WTC11 (cell line): ENCODE results near the gene REELD1. TPM values are rescaled to one million over a fixed set of nuclear protein-coding genes. Genes with fewer than 3 reads are reported as not detected.

Source experiments
- ATAC-seq: fragments of 200-7000 bp; cut with Tn5 transposase; 2 replicates; pipeline ENCODE4 v1.10.0; 2021; ENCODE audit warnings: mild to moderate bottlenecking, moderate library complexity
- CTCF ChIA-PET: fragments of 300-600 bp; sonication (Branson Sonifier 250); formaldehyde crosslinking; loops from one replicate; lab custom pipeline; 2021; ENCODE audit warnings: antibody characterized with exemption; lab: Charles Lee
- POLR2A ChIA-PET: fragments of 350-600 bp; sonication (Branson Sonifier 250); formaldehyde crosslinking; loops from one replicate; lab custom pipeline; 2021; ENCODE audit warnings: antibody characterized with exemption; lab: Charles Lee
- DNase-seq: peaks from one replicate; pipeline ENCODE4 v3.0.0; 2021; ENCODE audit warnings: low spot score
- H3K27ac Mint-ChIP-seq: 2 replicates; pipeline ENCODE4 v1.8.0; 2021; ENCODE audit warnings: mixed read lengths
- H3K27me3 Mint-ChIP-seq: 2 replicates; pipeline ENCODE4 v1.8.0; 2021; ENCODE audit warnings: low read depth, mild to moderate bottlenecking, moderate library complexity, mixed read lengths
- H3K36me3 Mint-ChIP-seq: 2 replicates; pipeline ENCODE4 v1.8.0; 2021; ENCODE audit warnings: mixed read lengths
- H3K4me1 Mint-ChIP-seq: 2 replicates; pipeline ENCODE4 v1.8.0; 2022; ENCODE audit warnings: mixed read lengths
- H3K4me3 Mint-ChIP-seq: 2 replicates; pipeline ENCODE4 v1.8.0; 2021; ENCODE audit warnings: mild to moderate bottlenecking, moderate library complexity, mixed read lengths
- H3K9me3 Mint-ChIP-seq: 2 replicates; pipeline ENCODE4 v1.8.0; 2021; ENCODE audit warnings: mixed read lengths
- ATF2 ChIP-seq: sonication (generic); formaldehyde crosslinking; IDR thresholded peaks from 2 replicates; pipeline ENCODE4 v1.8.1; 2022; ENCODE audit warnings: low read depth, missing genetic modification reagents, borderline replicate concordance
- E2F1 ChIP-seq: sonication (generic); formaldehyde crosslinking; IDR thresholded peaks from 2 replicates; pipeline ENCODE4 v1.8.0; 2022; ENCODE audit warnings: mild to moderate bottlenecking, missing genetic modification reagents
- E2F5 ChIP-seq: sonication (generic); formaldehyde crosslinking; IDR thresholded peaks from 2 replicates; pipeline ENCODE4 v1.8.1; 2022; ENCODE audit warnings: mild to moderate bottlenecking, moderate library complexity, missing genetic modification reagents
- EMX1 ChIP-seq: fragments of 250-450 bp; sonication (Bioruptor Pico); IDR thresholded peaks from 2 replicates; pipeline ENCODE4 v1.8.0; 2021; ENCODE audit warnings: mild to moderate bottlenecking
- ERG ChIP-seq: fragments of 250-450 bp; sonication (Bioruptor Pico); IDR thresholded peaks from 2 replicates; pipeline ENCODE4 v1.8.0; 2021; ENCODE audit warnings: mild to moderate bottlenecking
- FOXP1 ChIP-seq: sonication (generic); formaldehyde crosslinking; IDR thresholded peaks from 2 replicates; pipeline ENCODE4 v1.8.0; 2022; ENCODE audit warnings: missing genetic modification reagents, mild to moderate bottlenecking, moderate library complexity, borderline replicate concordance
- IRF1 ChIP-seq: sonication (generic); formaldehyde crosslinking; IDR thresholded peaks from 2 replicates; pipeline ENCODE4 v1.8.0; 2023; ENCODE audit warnings: missing genetic modification reagents
- MAX ChIP-seq: sonication (generic); formaldehyde crosslinking; IDR thresholded peaks from 2 replicates; pipeline ENCODE4 v1.8.0; 2022; ENCODE audit warnings: mild to moderate bottlenecking, missing genetic modification reagents
- NR3C1 ChIP-seq: sonication (generic); formaldehyde crosslinking; conservative IDR thresholded peaks from 2 replicates; pipeline ENCODE4 v1.8.1; 2023; ENCODE audit warnings: low read depth, mild to moderate bottlenecking, missing genetic modification reagents
- SMAD3 ChIP-seq: sonication (generic); formaldehyde crosslinking; IDR thresholded peaks from 2 replicates; pipeline ENCODE4 v1.8.0; 2022; ENCODE audit warnings: missing genetic modification reagents, mild to moderate bottlenecking, borderline replicate concordance
- STAT6 ChIP-seq: sonication (generic); formaldehyde crosslinking; conservative IDR thresholded peaks from 2 replicates; pipeline ENCODE4 v1.8.1; 2023; ENCODE audit warnings: mild to moderate bottlenecking, low read depth, missing genetic modification reagents, moderate library complexity
- ZMAT4 ChIP-seq: fragments of 250-450 bp; sonication (Bioruptor Pico); IDR thresholded peaks from 2 replicates; pipeline ENCODE4 v1.9.0; 2021; ENCODE audit warnings: mild to moderate bottlenecking
- ZNF281 ChIP-seq: sonication (generic); formaldehyde crosslinking; IDR thresholded peaks from 2 replicates; pipeline ENCODE4 v1.8.0; 2023; ENCODE audit warnings: mild to moderate bottlenecking, missing genetic modification reagents
- ZNF317 ChIP-seq: sonication (generic); formaldehyde crosslinking; IDR thresholded peaks from 2 replicates; pipeline ENCODE4 v1.8.1; 2023; ENCODE audit warnings: low read depth, mild to moderate bottlenecking, moderate library complexity, missing genetic modification reagents, borderline replicate concordance
- ZNF532 ChIP-seq: fragments of 250-450 bp; sonication (Bioruptor Pico); IDR thresholded peaks from 2 replicates; pipeline ENCODE4 v1.9.0; 2021; ENCODE audit warnings: mild to moderate bottlenecking, borderline replicate concordance
- total RNA-seq: library from RNA; stranded (reverse); gene quantifications from 3 replicates; pipeline ENCODE4 v1.2.3, GENCODE V29; 2021

The REELD1 gene
- total RNA-seq, 1 experiment from 2014 or later, result not detected

- ChIA-PET POLR2A (no interaction called here), CTCF (no interaction called here)
- TF ChIP-seq NR3C1 (CRISPR knock-in tag), result no peak
- TF ChIP-seq FOXP1 (CRISPR knock-in tag), result no peak
- TF ChIP-seq IRF1 (CRISPR knock-in tag), result no peak
- no peak for TF ChIP-seq E2F5 (CRISPR knock-in tag)
- no peak for TF ChIP-seq ERG
- no peak for TF ChIP-seq STAT6 (CRISPR knock-in tag)
- TF ChIP-seq ZNF317 (CRISPR knock-in tag), result no peak
- no peak for TF ChIP-seq ZNF281 (CRISPR knock-in tag)
- DNase-seq, result no peak
- Mint-ChIP-seq H3K36me3 (no peaks in the 10 kb centered on the region), H3K4me1 (peaks cover under 1% of the 10 kb centered on the region; the same call in 1 of the 2 replicates), H3K27ac (no peak overlapping the region), H3K9me3 (no peaks in the 10 kb centered on the region), H3K27me3 (no peaks in the 10 kb centered on the region), H3K4me3 (no peak overlapping the region)
- ATAC-seq, result no peak
Observed at GRCh38 chr4:146271466-146271865, 57.1 kb downstream of the REELD1 start.

- no peaks in the 10 kb centered on the region for H3K36me3 Mint-ChIP-seq
- ATAC-seq (no peak), DNase-seq (no peak)
- no peaks in the 10 kb centered on the region for H3K9me3 Mint-ChIP-seq
- H3K4me1 Mint-ChIP-seq, result no peaks in the 10 kb centered on the region
- no peaks in the 10 kb centered on the region for H3K27me3 Mint-ChIP-seq
- ChIA-PET CTCF (no interaction called here), POLR2A (no interaction called here)
- H3K27ac Mint-ChIP-seq, result no peak overlapping the region
- H3K4me3 Mint-ChIP-seq, result no peak overlapping the region
- TF ChIP-seq SMAD3 (no peak), FOXP1 (CRISPR knock-in tag) (no peak), ZNF532 (no peak), E2F1 (no peak), ATF2 (CRISPR knock-in tag) (no peak), MAX (no peak), ZMAT4 (CRISPR knock-in tag) (no peak), EMX1 (CRISPR knock-in tag) (no peak)
Observed at GRCh38 chr4:146273204-146273901, 59.0 kb downstream of the REELD1 start.
